Mononuclear cell (primary cell): Measurements from ENCODE around the gene TTYH1. TPM values are rescaled to one million over a fixed set of nuclear protein-coding genes. Genes with fewer than 3 reads are reported as not detected.

Source experiments
- H3K27me3 ChIP-seq: 2 replicates; pipeline ENCODE4 v1.6.0; 2011; ENCODE audit warnings: low read length, control low read depth; ENCODE audit not compliant: insufficient read depth
- H3K4me1 ChIP-seq: 2 replicates; pipeline ENCODE4 v1.5.1; 2011; ENCODE audit warnings: mild to moderate bottlenecking, low read length, control low read depth; ENCODE audit not compliant: insufficient read depth
- H3K4me3 ChIP-seq: 2 replicates; pipeline ENCODE4 v1.5.1; 2011; ENCODE audit warnings: mild to moderate bottlenecking, low read length, moderate library complexity
- H3K9me3 ChIP-seq: 2 replicates; pipeline ENCODE4 v1.5.1; 2011; ENCODE audit warnings: low read depth, mild to moderate bottlenecking, control low read depth, low read length
- total RNA-seq: library from RNA; depleted of rRNA; stranded (reverse); fragments of >200 nt; gene quantifications from one replicate; pipeline ENCODE4 v1.2.3, GENCODE V29; 2012

Gene TTYH1
- total RNA-seq, 1 donor = 0.31 TPM

DNA sequence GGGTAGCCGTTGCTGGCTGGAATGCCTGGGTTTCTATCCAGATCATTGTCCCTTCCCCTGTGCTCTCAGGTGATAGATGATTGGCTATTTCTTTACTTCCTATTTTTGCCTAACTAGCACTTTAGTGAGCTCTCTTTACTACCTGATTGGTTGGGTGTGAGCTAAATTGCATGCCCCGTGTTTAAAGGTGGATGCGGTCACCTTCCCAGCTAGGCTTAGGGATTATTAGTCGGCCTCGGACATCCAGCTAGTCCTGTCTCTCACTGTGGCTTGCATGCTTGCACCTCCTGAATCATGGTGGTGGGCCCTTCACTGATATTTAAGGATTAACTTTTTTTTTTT lies 10.1 kb downstream of the TTYH1 start:
- H3K9me3 ChIP-seq = no peaks in the 10 kb centered on the region
- H3K27me3 ChIP-seq = peaks cover 3% of the 10 kb centered on the region
- H3K4me3 ChIP-seq = no peak overlapping the region
- H3K4me1 ChIP-seq = no peaks in the 10 kb centered on the region

DNA sequence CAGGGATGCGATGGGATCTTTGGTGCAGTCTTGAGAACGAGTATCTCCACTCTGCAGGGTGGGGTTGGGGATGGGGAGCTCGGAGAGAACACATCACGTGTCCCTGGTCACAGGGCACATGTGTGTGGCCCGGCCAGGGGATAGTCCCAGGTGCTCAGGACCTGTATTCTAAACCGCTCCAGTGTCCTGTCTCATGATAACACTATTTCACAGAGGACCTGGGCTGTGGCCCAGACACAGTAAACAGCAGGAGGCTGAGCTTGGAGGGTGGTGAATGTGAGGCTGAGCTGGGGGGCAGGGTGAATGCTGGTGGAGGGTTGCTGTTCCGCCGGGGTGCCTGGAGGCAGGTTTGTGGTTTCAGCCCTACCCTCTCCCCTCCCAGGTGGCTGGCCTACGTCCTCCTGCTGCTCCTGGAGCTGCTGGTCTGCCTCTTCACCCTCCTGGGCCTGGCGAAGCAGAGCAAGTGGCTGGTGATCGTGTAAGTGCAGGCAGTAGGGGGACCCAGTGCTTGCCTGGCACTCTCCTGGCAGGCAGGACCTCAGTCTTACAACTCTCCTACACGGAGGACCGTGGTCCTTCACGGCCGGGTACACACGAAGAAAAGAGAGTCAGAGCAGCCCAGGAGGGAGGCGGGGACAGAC lies 11.1 kb downstream of the TTYH1 start:
- no peaks in the 10 kb centered on the region for H3K9me3 ChIP-seq
- no peaks in the 10 kb centered on the region for H3K4me1 ChIP-seq
- H3K4me3 ChIP-seq = no peak overlapping the region
- peaks cover 8% of the 10 kb centered on the region for H3K27me3 ChIP-seq

DNA sequence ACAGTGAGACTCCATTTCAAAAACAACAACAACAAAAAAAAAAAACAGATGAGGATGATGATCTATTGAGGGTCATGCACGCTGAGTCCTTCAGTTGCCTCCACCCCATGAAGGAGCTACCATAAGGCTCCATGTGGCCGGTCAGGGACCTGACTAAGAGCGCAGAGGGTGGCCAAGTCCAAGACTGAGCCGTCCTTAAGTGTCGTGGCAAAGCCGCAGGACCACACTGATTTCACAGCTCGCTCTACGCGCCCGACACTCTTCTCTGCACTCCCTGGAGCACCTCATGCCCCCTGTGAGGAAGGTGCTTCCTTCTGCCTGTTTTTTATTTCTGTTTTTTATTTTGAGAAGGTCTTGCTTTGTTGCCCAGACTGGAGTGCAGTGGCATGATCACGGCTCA lies 12.3 kb downstream of the TTYH1 start:
- Histone ChIP-seq H3K4me3 (no peak overlapping the region), H3K4me1 (no peaks in the 10 kb centered on the region), H3K9me3 (no peaks in the 10 kb centered on the region), H3K27me3 (peaks cover 9% of the 10 kb centered on the region)

DNA sequence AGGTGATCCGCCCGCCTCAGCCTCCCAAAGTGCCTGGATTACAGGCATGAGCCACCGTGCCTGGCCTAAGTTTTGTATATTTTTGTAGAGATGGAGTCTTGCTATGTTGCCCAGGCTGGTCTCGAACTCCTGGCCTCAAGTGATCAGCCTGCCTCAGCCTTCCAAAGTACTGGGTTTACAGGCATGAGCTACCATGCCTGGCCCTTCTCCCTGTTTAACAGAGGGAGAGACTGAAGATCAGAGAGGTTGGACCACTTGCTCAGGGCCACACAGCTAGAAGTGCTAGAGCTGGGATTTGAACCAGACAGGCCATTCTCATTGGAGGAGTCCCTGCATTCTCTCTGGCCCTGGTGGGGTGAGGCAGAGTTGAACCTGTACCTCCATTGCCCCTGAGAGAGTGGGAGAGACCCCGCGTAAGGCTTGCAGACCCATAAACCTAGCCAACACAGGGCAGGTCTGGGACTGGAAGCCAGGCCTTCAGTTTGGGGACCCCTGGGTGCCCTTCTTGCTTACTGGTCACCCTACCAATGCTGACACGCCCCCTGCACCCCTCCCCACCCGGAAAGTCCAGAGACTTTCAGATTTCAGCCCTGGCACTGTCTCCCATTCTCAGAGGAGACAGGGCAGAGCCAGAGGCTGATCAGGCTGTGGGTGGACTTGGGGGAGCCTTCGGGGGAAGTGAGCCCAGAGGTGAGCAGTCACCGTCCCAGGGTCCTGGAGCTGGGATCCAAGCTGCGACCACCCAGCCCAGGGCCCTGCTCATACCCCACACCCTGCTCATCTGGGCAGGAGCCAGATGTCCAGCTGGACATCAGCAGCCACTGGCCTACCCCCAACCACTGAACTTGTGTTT lies 13.3 kb downstream of the TTYH1 start:
- no peaks in the 10 kb centered on the region for H3K4me1 ChIP-seq
- H3K4me3 ChIP-seq = no peak overlapping the region
- H3K9me3 ChIP-seq = no peaks in the 10 kb centered on the region
- peaks cover 9% of the 10 kb centered on the region for H3K27me3 ChIP-seq

DNA sequence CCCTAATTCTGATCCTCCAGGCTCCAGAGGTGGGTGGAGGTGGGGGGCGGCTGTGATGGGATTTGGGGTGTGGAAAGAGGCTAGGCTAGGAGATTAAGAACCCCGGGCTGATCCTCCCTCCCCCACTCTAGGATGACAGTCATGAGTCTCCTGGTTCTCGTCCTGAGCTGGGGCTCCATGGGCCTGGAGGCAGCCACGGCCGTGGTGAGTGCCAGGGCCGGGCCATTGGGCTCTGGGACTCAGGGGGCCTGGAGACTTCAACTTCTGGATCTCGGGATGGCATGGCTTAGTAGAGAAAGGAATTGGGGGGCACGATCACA lies 13.9 kb downstream of the TTYH1 start:
- no peak overlapping the region for H3K4me3 ChIP-seq
- no peaks in the 10 kb centered on the region for H3K9me3 ChIP-seq
- H3K27me3 ChIP-seq = peaks cover 9% of the 10 kb centered on the region
- no peaks in the 10 kb centered on the region for H3K4me1 ChIP-seq

DNA sequence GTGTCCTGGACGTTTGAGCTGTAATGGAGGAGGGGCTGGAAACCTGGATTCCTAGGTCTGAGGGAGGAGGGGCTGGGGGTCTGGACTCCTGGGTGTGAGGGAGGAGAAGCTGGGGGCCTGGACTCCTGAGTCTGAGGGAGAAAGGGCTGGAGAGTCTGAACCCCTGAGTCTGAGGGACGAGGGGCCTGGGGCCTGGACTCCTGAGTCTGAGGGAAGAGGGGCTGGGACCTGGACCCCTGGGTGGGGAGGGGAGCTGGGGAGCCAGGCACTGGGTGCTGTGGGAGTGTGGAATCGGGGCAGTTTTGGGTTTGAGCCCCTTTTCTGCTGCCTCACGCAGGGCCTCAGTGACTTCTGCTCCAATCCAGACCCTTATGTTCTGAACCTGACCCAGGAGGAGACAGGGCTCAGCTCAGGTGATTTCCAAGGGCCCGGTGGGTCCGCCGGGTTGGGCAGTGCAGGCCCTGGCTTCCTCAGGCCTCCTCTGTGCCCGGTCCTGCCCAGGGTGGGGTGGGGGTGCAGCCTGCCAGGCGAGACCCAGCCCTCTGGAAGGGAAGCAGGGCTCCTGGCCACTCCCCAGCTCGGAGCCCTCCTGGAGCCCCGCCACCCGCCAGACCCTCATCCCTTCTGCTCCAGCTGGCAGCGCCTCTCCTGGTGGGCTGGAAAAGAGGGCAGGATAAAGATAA lies 14.4 kb downstream of the TTYH1 start:
- H3K4me3 ChIP-seq = no peak overlapping the region
- peaks cover 9% of the 10 kb centered on the region for H3K27me3 ChIP-seq
- H3K4me1 ChIP-seq = peaks cover under 1% of the 10 kb centered on the region
- no peaks in the 10 kb centered on the region for H3K9me3 ChIP-seq

DNA sequence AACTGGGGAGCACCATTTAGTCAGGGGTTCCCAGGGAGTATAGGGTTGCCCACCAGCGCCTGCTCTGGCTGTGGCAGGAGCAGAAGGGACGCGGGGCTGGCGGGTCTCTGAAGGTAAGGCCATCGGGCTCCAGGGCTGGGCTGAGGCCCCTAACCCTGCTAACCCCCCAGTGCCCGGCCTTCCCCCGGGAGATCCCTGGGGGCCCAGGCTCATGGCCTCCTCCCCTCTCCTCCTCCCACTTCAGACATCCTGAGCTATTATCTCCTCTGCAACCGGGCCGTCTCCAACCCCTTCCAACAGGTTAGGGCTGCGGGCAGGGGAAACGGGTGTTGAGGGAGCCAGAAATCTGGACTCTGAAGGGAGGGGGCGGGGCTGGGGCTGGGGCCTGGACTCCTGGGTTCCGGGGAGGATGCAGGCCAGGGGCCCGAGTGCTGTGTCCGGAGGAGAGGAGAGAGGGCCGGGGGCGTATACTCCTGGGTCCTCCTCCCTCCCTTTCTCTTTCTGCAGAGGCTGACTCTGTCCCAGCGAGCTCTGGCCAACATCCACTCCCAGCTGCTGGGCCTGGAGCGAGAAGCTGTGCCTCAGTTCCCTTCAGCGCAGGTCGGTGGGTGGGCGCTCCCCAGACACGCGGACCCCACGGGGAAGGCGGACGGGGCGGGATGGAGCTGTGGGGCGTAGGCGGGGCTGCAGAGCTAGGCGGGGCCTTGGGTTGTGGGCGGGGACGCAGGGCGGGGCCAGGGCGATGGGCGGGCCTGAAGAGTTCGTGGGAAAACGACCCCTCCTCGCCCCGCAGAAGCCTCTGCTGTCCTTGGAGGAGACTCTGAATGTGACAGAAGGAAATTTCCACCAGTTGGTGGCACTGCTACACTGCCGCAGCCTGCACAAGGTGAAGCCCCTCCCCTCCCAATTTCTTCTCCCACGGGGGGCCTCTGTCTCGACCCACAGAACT lies 15.3 kb downstream of the TTYH1 start:
- H3K4me1 ChIP-seq = peaks cover 5% of the 10 kb centered on the region
- H3K27me3 ChIP-seq = peaks cover 9% of the 10 kb centered on the region
- no peak overlapping the region for H3K4me3 ChIP-seq
- H3K9me3 ChIP-seq = no peaks in the 10 kb centered on the region

DNA sequence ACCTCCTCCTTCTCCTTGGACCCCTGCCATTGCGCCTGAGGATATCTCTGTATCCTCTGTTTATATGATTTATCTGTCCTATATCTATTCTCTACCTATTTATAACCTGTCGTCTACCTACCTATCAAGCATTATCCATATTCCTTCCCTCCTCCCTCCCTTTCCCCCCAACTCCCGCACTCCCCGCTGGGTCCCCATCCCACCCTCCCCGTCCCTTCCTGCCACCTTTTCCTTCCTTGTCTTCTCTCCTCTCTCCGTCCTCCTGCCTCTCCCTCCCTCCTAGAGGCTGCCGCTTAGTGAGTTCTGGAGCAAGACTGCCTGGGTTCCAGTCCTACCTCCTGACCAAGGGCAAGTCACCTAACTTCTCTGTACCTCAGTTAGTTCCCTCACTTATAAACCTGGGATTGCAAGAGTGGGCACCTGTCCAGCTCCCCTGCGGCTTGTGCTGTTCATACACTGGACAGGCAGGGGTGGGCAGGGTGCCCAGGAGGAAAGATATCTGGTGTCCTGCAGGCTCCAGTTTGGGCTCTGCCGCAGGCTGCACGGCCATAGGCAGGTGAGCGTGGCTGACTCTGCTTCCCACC lies 16.1 kb downstream of the TTYH1 start:
- Histone ChIP-seq H3K27me3 (peaks cover 9% of the 10 kb centered on the region), H3K4me1 (peaks cover 5% of the 10 kb centered on the region), H3K4me3 (no peak overlapping the region), H3K9me3 (no peaks in the 10 kb centered on the region)

DNA sequence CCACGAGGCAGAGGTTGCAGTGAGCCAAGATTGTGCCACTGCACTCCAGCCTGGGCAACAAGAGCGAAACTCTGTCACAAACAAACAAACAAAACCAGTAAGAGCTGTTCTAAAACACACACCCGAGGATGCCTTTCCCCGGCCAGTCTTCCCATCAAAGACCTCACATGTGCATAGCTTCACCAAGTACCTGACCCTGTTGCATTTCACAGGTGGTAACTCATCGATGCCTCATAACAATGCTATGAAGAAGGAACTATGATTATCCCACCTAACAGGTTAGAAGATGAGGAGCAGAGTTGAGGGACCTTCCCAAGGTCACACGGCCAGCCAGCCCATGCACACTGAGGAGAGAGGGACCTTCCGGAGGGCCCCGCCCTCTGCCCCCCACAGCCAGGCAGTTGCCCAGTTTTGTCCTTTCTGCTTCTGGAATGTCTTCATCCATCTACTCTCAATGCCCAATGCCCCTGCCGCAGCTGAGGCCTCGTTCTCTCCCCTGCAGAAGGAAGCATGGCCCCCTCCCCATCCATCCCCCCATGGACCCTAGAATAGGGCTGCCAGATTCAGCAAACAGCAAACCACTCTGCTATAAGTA lies 17.0 kb downstream of the TTYH1 start:
- no peak overlapping the region for H3K4me3 ChIP-seq
- H3K9me3 ChIP-seq = no peaks in the 10 kb centered on the region
- H3K27me3 ChIP-seq = peaks cover 9% of the 10 kb centered on the region
- peaks cover 5% of the 10 kb centered on the region for H3K4me1 ChIP-seq

DNA sequence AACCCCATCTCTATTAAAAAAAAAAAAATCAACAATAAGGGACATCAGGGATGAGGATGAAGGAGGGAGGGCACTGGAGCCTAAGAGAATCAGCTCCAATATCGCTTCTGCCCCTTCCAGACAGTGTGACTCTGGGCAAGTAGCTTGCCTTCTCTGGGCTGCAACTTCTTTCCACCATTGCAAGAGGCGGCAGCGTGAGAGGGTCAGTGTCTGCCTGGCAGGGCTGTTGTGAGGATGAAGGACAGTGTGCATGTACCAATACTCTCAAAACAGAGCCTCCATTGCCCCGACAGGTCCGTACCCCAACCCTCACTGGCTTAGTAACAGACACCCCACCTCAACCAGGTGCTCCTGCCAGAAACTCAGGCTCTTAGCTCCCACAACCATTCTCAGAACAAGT lies 18.4 kb downstream of the TTYH1 start:
- Histone ChIP-seq H3K9me3 (no peaks in the 10 kb centered on the region), H3K4me3 (no peak overlapping the region), H3K27me3 (peaks cover 9% of the 10 kb centered on the region)

DNA sequence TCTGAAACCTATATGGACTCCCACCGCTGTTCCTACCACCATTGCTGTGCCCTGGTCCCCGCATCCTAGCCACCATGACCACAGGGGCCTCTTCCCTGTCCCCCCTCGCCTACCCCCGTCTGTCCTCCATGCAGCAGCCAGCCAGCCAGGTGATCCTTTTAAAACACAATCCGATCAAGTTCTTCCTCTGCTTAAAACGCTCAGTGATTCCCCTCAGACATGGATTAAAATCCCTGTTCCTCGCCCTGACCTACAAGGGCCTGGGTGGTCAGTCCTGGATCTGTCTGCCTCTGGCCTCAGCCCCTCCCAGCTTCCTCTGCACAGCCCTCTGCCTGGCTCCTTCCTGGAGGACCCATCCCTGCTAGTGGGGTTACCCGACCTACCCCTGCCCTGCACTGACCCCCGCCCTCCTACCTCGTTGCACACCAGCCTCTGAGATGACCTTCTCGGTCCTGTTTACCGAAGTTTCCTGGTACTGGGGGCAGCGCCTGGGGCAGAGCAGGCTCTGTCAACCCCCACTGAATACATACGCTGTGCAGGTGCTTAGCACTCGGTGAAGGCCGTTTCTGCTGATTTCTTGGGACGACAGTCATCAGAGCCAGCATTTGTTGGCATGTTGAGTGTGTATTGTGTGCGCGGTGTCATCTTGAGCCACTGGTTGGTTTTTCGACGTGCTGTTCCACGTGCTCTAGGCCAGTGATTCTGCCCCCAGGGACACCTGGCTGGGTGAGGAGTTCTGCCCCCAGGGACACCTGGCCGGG lies 19.0 kb downstream of the TTYH1 start:
- H3K9me3 ChIP-seq = no peaks in the 10 kb centered on the region
- H3K4me1 ChIP-seq = peaks cover 5% of the 10 kb centered on the region
- peaks cover 9% of the 10 kb centered on the region for H3K27me3 ChIP-seq
- no peak overlapping the region for H3K4me3 ChIP-seq

More for the DNA sequence above, 18.4 kb downstream of the TTYH1 start:
- H3K4me1 ChIP-seq = peaks cover 5% of the 10 kb centered on the region

DNA sequence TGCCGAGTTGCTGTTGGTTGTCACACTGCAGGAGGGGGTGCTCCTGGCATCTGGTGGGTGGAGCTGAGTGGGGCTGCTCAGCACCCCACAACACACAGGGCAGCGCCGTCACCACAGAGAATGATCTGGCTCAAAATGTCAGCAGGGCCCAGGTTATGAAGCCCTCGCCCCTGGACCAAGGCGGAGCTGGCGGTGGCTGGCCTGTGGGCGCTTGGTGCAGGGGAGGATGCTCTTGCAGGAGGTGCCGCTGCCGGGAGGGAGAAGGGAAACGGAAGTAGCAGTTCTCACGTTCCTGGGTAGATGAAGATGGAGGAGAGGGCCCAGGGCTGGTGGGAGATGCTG lies 19.6 kb downstream of the TTYH1 start:
- peaks cover 6% of the 10 kb centered on the region for H3K27me3 ChIP-seq
- peaks cover 5% of the 10 kb centered on the region for H3K4me1 ChIP-seq
- H3K4me3 ChIP-seq = no peak overlapping the region
- H3K9me3 ChIP-seq = no peaks in the 10 kb centered on the region

DNA sequence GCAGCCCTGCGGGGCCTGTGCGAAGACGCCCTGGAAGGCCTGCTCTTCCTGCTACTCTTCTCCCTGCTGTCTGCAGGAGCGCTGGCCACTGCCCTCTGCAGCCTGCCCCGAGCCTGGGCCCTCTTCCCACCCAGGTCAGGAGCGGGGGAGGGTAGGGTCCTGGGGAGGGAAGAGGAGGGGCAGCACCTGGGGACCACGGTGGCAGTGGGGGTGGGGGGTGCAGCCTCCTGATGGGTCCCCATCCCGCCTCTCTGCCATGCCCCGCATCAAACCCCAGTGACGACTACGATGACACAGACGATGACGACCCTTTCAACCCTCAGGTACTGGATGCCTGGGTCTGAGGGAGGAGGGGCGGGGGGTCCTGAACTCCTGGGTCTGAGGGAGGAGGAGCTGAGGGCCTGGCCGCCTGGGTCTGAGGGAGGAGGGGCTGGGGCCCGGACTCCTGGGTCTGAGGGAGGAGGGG lies 20.3 kb downstream of the TTYH1 start:
- no peak overlapping the region for H3K4me3 ChIP-seq
- H3K4me1 ChIP-seq = peaks cover 5% of the 10 kb centered on the region

More for the DNA sequence above, 20.3 kb downstream of the TTYH1 start:
- peaks cover 6% of the 10 kb centered on the region for H3K27me3 ChIP-seq
- no peaks in the 10 kb centered on the region for H3K9me3 ChIP-seq
